Left lung (tissue), 10 donors: ENCODE results near the gene RBM19. TPM values are rescaled to one million over a fixed set of nuclear protein-coding genes. Genes with fewer than 3 reads are reported as not detected.
A peak's percentile ranks its signal among the peaks of the same experiment; 100 is the strongest.

ENCODE experiments used
- ATAC-seq: fragments of 200-7000 bp; cut with Tn5 transposase; one replicate; pipeline ENCODE4 v1.9.1; 2020; ENCODE audit warnings: moderate library complexity
- DNase-seq, 4 donors: peaks; one replicate each; pipeline ENCODE4 v3.0.0-alpha.2; 2013 to 2020
- H3K27ac ChIP-seq, 2 donors: fragments of 200-600 bp; sonication (generic) in 1 of 2; one replicate each; pipeline versions ENCODE4 v1.5.0 to v1.8.0; 2020 to 2021
- H3K27me3 ChIP-seq, 2 donors: fragments of 200-600 bp; sonication (generic) in 1 of 2; one replicate each; pipeline versions ENCODE4 v1.5.0 to v1.8.0; 2020 to 2021
- H3K36me3 ChIP-seq, 2 donors: fragments of 200-600 bp; sonication (generic) in 1 of 2; one replicate each; pipeline versions ENCODE4 v1.5.0 to v1.8.0; 2020 to 2021
- H3K4me1 ChIP-seq, 2 donors: fragments of 200-600 bp; one replicate each; pipeline ENCODE4 v1.8.0; 2021
- H3K4me3 ChIP-seq, 2 donors: fragments of 200-600 bp; sonication (generic) in 1 of 2; one replicate each; pipeline versions ENCODE4 v1.5.0 to v1.8.0; 2020 to 2021; ENCODE audit warnings: mild to moderate bottlenecking in 1 of 2
- H3K9me3 ChIP-seq, 2 donors: fragments of 200-600 bp; sonication (generic) in 1 of 2; one replicate each; pipeline versions ENCODE4 v1.5.0 to v1.8.0; 2020 to 2021
- CTCF ChIP-seq, 2 donors: fragments of 200-600 bp; sonication (generic) in 1 of 2; IDR thresholded peaks; one replicate each; pipeline versions ENCODE4 v1.5.0 to v1.8.0; 2021; ENCODE audit warnings: antibody characterized with exemption in 2 of 2
- intact Hi-C, 2 donors: fragments of 100-400 bp; cut with DNase I; formaldehyde crosslinking; loops; one replicate each; pipeline versions ENCODE4 v1.11.2 to v1.14.2; 2022
- polyA plus RNA-seq, 6 donors: library from polyadenylated mRNA; unstranded; fragments of 120-200 nt; gene quantifications; one replicate each; pipeline ENCODE4 v1.2.1, GENCODE V29; 2013; ENCODE audit not compliant: insufficient read length in 6 of 6
- total RNA-seq, 2 donors: library from RNA; stranded (reverse); fragmentation: NEBNext Ultra II Directional; extraction: Animal tissue kit (Norgen Biotek cat#: 25700); gene quantifications; one replicate each; pipeline ENCODE4 v1.2.1, GENCODE V29; 2021
- donor health status: DM: no; HTN: yes; CAD: no.
- donor health status: DM: no; HTN: no; CAD: no.

The RBM19 gene
- total and polyA plus RNA-seq, 8 donors, result 21.5 to 33.4 (median 31.2) TPM

- H3K4me1 ChIP-seq, result peaks cover 0 to 6% of the 10 kb centered on the region in 2 donors
- intact Hi-C loops, result no loop called here
- no peak for TF ChIP-seq CTCF (IDR thresholded peaks at IDR 0.05)
- H3K4me3 ChIP-seq, result no peak overlapping the region
- no peaks in the 10 kb centered on the region for H3K9me3 ChIP-seq
- no peaks in the 10 kb centered on the region for H3K27me3 ChIP-seq
- ATAC-seq, result no peak
- peaks cover 0 to 13% of the 10 kb centered on the region in 2 donors for H3K36me3 ChIP-seq
- H3K27ac ChIP-seq, result no peak overlapping the region
- no peak for DNase-seq
These were observed 103.3 kb downstream of the RBM19 start for GRCh38 chr12:113862590-113863454.

GRCh38 chr12:113861708-113862312, 104.3 kb downstream of the RBM19 start:
- intact Hi-C loops, result no loop called here
- Histone ChIP-seq H3K36me3 (peaks cover 0 to 23% of the 10 kb centered on the region in 2 donors), H3K4me1 (peaks cover 0 to 6% of the 10 kb centered on the region in 2 donors), H3K27me3 (no peaks in the 10 kb centered on the region), H3K4me3 (no peak overlapping the region), H3K9me3 (no peaks in the 10 kb centered on the region), H3K27ac (peak overlapping the region in 1 of 2 donors; percentile 28)
- DNase-seq (no peak), ATAC-seq (no peak)
- TF ChIP-seq CTCF (IDR thresholded peaks at IDR 0.05), result no peak

GRCh38 chr12:113860950-113861349, 105.2 kb downstream of the RBM19 start:
- Histone ChIP-seq H3K27ac (peak overlapping the region in 1 of 2 donors; percentile 37), H3K27me3 (no peaks in the 10 kb centered on the region), H3K4me1 (peaks cover 0 to 6% of the 10 kb centered on the region in 2 donors), H3K9me3 (no peaks in the 10 kb centered on the region), H3K36me3 (peaks cover 0 to 30% of the 10 kb centered on the region in 2 donors), H3K4me3 (no peak overlapping the region)
- intact Hi-C loops, result no loop called here
- ATAC-seq (peak; percentile 24), DNase-seq (no peak)
- TF ChIP-seq CTCF (IDR thresholded peaks at IDR 0.05), result no peak

- peaks cover 0 to 6% of the 10 kb centered on the region in 2 donors for H3K4me1 ChIP-seq
- DNase-seq, result no peak
- H3K36me3 ChIP-seq, result peaks cover 0 to 30% of the 10 kb centered on the region in 2 donors
- intact Hi-C loops, result no loop called here
- no peak overlapping the region for H3K4me3 ChIP-seq
- ATAC-seq, result no peak
- H3K27ac ChIP-seq, result peak overlapping the region in 1 of 2 donors; percentile 37
- TF ChIP-seq CTCF (IDR thresholded peaks at IDR 0.05), result no peak
- no peaks in the 10 kb centered on the region for H3K9me3 ChIP-seq
- no peaks in the 10 kb centered on the region for H3K27me3 ChIP-seq
These were observed 105.9 kb downstream of the RBM19 start for GRCh38 chr12:113860059-113860820.
